Limb (tissue), 2 donors: ENCODE data around the gene CD8A.
"Not testable (repeated sequence)": the region's sequence is repeated elsewhere in the genome, so short reads cannot be mapped to it uniquely, and the experiment has no call there.

Experiments
- DNase-seq, 2 donors: peaks; one replicate each; pipeline ENCODE4 v3.0.0-alpha.2; 2016; ENCODE audit errors: extremely low spot score in 2 of 2

CD8A gene

GRCh38 chr2:86790676-86791572 is at the start of gene CD8A:
Gene CD8A (minus strand): TSS chr2:86790913. CDS start chr2:86790825, 88 bp downstream.
- peak in 1 of 2 donors; percentile 44 for DNase-seq

DNA sequence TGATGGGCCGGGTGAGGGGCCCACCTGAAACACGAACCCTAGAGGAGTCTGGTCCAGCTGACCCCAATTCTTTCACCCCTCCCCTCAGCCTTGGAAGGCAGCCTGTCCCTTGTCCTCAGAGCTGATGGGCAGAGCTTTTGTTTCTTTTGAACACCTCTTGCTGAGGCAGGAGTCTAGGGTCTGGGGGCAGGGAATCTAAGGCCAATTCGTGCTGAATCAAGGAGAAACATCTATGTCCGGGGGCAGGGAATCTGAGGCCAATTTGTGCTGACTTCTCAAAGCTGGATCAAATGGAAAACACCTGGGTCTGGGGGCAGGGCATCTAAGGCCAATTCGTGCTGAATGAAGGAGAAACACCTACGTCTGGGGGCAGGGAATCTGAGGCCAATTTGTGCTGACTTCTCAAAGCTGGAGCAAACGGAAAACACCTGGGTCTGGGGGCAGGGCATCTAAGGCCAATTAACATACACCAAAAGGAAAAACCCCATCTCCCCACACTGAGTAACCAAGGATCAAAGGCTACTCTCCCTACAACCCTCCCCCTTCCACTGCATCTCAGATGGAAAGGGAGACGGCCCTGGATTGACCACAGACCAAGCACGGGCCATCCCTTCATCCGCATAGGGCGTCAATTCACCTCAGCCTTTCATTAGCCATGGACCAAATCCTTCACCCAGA is 49.3 kb upstream of the CD8A start:
- DNase-seq: not testable (repeated sequence)

- DNase-seq: not testable (repeated sequence)
Measured at GRCh38 chr2:86839455-86839854, 48.7 kb upstream of the CD8A start.

- DNase-seq: not testable (repeated sequence)
Measured at GRCh38 chr2:86837714-86838113, 47.0 kb upstream of the CD8A start.

- peak; percentile 37 to 56 for DNase-seq
Measured at GRCh38 chr2:86836915-86837695, 46.4 kb upstream of the CD8A start.

DNA sequence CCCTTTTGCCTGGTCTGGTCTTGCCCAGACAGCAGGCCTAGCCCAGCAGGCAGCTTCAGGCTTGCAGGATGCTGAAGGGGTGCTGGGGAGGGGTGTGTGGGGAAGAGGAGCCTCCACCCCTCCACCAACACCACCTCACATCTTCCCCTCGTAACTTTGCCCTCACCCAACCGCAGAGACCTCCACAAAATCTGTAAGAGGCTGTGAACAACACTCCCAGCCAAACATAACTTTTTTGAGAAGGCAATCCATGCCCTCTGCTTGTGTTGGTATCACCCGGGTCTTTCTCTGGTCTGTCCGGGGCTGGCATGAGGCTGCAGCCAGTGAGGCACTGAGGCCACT is 44.8 kb upstream of the CD8A start:
- not testable (repeated sequence) for DNase-seq

DNA sequence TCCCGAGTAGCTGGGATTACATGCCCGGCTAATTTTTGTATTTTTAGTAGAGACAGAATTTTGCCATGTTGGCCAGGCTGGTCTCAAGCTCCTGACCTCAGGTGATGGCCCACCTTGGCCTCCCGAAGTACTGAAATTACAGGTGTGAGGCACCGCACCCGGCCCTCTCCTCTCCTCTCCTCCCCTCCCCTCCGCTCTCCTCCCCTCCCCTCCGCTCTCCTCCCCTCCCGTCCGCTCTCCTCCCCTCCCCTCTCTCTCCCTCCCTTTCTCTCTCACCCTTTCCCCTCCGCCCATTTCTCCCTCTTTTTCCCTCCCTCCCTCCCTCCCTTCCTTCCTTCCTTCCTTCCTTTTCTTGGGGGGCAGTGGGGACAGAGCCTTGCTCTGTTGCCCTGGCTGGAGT is 42.6 kb upstream of the CD8A start:
- no peak for DNase-seq

DNA sequence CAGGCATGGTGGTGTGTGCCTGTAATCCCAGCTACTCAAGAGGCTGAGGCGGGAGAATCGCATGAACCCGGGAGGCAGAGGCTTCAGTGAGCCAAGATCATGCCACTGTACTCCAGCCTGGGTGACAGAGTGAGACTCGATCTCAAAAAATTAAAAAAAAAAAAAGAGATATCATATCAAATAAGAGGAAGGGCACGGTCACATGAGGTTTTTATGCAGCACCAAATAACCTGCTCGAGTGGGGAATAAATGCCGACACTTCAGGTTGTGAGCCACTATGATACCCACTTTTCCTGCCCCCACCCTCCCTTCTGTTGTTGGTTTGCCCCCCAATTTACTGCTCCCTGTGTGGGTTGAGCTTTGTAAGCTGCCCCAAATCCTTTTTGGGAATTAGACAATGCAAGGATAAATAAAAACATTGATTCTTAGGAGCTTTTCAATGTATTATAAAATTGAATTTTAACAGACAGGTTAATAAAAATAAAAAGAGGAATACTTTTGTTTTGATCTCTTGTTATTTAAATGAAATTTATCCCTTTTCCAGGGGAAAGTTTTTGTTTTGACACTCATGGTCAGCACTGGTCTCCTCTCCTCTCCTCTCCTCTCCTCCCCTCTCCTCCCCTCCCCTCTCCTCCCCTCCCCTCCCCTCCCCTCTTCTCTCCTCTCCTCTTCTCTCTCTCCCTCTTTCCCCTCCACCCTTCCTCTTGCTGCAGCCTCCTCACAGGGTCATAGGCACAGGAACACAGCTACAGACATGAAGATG is 41.8 kb upstream of the CD8A start:
- no peak for DNase-seq

DNA sequence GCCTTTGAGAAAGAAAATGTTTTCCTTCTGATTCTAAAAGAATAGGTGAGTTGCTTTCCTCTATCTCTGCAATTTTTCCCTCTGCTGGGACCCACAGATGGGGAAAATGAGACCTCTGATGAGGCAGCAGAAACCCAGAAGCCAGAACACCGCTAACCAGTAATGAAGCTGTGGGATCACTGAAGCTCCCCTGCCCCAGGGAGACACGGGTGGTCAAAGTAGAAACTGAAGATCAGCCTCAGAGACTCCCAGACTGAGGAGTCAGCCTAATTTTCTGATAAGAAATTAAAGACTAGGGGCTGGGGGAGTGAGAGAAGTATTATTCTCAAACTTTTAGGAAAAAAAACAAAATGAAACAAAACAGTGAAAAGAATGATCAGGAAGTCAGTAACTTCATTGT is 40.8 kb upstream of the CD8A start:
- DNase-seq: no peak

GRCh38 chr2:86826951-86827350 is 36.2 kb upstream of the CD8A start:
- DNase-seq: no peak

- no peak for DNase-seq
Measured at GRCh38 chr2:86825693-86826381, 35.1 kb upstream of the CD8A start.

GRCh38 chr2:86825036-86825692 is 34.5 kb upstream of the CD8A start:
- DNase-seq: no peak

GRCh38 chr2:86822668-86823345 is 32.1 kb upstream of the CD8A start:
- no peak for DNase-seq

- no peak for DNase-seq
Measured at GRCh38 chr2:86821842-86822241, 31.1 kb upstream of the CD8A start.

GRCh38 chr2:86821306-86821705 is 30.6 kb upstream of the CD8A start:
- DNase-seq: no peak

DNA sequence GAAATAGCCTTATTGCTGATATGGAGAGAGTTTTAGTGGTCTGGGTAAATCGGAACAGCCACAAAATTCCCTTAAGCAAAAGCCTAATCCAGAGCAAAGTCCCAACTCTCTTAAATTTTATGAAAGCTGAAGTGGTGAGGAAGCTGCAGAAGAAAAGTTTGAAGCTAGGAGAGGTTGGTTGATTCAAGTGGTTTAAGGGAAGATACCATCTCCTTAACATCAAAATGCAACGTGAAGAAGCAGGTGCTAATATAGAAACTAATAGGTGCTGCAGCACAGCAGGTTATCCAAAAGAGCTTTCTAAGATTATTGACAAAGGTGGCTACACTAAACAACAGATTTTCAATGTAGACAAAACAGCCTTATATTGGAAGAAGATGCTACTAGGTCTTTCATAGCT is 28.2 kb upstream of the CD8A start:
- DNase-seq: no peak

DNA sequence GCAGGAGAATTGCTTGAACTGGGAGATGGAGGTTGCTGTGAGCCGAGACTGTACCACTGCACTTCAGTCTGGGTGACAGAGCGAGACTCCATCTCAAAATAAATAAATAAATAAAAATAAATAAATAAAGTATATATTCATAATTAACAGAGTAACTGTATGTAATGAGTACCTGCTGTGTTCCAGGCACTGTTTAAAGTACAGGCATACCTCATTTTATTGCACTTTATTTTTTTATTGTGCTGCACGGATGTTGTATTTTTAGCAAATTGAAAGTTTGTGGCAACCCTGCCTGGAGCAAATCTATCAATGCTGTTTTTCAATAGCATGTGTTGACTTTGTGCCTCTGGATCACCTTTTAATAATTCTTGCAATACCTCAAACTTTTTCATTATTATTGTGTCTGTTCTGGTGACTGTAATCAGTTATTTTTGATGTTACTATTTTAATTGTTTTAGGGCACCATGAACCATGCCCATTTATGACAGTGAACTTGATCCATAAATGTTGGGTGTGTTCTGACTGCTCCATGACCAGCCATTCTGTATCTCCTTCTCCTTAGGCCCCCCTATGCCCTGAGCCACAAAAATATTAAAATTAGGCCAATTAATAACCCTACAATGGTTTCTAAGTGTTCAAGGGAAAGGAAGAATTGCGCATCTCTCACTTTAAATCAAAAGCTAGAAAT is 27.5 kb upstream of the CD8A start:
- DNase-seq: no peak

DNA sequence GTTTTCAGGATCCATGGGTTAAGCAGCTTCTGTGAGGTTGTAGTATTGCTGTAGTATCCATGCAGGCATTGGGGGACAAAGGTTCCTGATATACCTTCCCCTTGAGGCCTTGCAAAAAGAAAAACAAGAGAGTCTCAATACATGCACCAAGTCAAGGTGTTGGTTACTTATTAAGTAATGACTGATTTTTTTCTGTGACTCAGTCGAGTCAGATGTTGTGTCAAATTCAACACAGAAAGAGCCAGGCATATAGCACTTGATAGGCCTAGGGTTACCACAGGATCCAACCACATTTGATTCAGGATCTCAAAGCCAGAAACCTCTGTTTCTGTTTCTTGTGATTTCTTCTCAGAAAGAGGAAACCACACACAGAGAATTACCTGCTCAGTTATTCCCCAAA is 24.9 kb upstream of the CD8A start:
- no peak for DNase-seq

- DNase-seq: no peak
Measured at GRCh38 chr2:86809481-86810121, 18.9 kb upstream of the CD8A start.
